SK-N-SH (cell line): ENCODE data around the gene BCL11B. TPM values are rescaled to one million over a fixed set of nuclear protein-coding genes. Genes with fewer than 3 reads are reported as not detected.

Experiments
- CTCF ChIA-PET: fragments of 300-600, 350-600 bp; formaldehyde crosslinking; extraction: SDS; loops from one replicate; lab custom pipeline; 2021; lab: Yijun Ruan, JAX
- POLR2A ChIA-PET: fragments of 350-600 bp; sonication (Branson Sonifier 250); formaldehyde crosslinking; extraction: SDS; loops from one replicate; lab custom pipeline; 2020; ENCODE audit warnings: antibody characterized with exemption, inconsistent platforms; lab: Yijun Ruan, JAX
- DNase-seq: peaks from one replicate; pipeline ENCODE4 v3.0.0; 2012
- H2AFZ ChIP-seq: fragments of 200-600 bp; sonication (generic); 2 replicates; pipeline ENCODE4 v1.8.1; 2016; ENCODE audit warnings: antibody characterized with exemption, mild to moderate bottlenecking, low read depth
- H3F3A ChIP-seq: fragments of 200-600 bp; sonication (generic); replicated peaks from 2 replicates; pipeline ENCODE3; 2016; ENCODE audit warnings: antibody characterized with exemption, mild to moderate bottlenecking; ENCODE audit not compliant: insufficient read depth
- H3K27ac ChIP-seq, 2 experiments: fragments of 200-500 bp in 1 of 2; fragments of 200-600 bp in 1 of 2; sonication (Bioruptor generic) in 1 of 2; sonication (generic), shearing (Covaris generic) in 1 of 2; 2 replicates each; pipeline versions ENCODE4 v1.5.1 to v1.6.1; 2014 to 2016; ENCODE audit warnings: low read depth in 2 of 2, inconsistent platforms in 1 of 2, low read length in 1 of 2, mild to moderate bottlenecking in 1 of 2, mixed read lengths in 1 of 2
- H3K27me3 ChIP-seq: fragments of 200-600 bp; sonication (generic), shearing (Covaris generic); 2 replicates; pipeline ENCODE4 v1.6.1; 2016; ENCODE audit warnings: mixed run types; ENCODE audit not compliant: insufficient read depth
- H3K36me3 ChIP-seq, 2 experiments: fragments of 200-500 bp in 1 of 2; fragments of 200-600 bp in 1 of 2; sonication (Bioruptor generic) in 1 of 2; sonication (generic) in 1 of 2; replicated peaks in 1 of 2; 2 replicates each; pipeline versions ENCODE3 to v1.5.1; 2014 to 2016; ENCODE audit warnings: low read length in 1 of 2, mild to moderate bottlenecking in 1 of 2; ENCODE audit not compliant: insufficient read depth in 2 of 2, control insufficient read depth in 1 of 2
- H3K4me1 ChIP-seq, 2 experiments: fragments of 200-500 bp in 1 of 2; fragments of 200-600 bp in 1 of 2; sonication (Bioruptor generic) in 1 of 2; sonication (generic), shearing (Covaris generic) in 1 of 2; 2 replicates each; pipeline versions ENCODE4 v1.5.1 to v1.6.1; 2014 to 2016; ENCODE audit warnings: low read depth in 1 of 2, low read length in 1 of 2, mixed run types in 1 of 2; ENCODE audit not compliant: insufficient read depth in 2 of 2, control insufficient read depth in 1 of 2
- H3K4me2 ChIP-seq: fragments of 200-600 bp; sonication (generic), shearing (Covaris generic); 2 replicates; pipeline ENCODE4 v1.6.1; 2017; ENCODE audit warnings: mixed run types
- H3K4me3 ChIP-seq, 2 experiments: fragments of 200-500 bp in 1 of 2; fragments of 200-600 bp in 1 of 2; sonication (Bioruptor generic) in 1 of 2; sonication (generic), shearing (Covaris generic) in 1 of 2; 2 replicates each; pipeline versions ENCODE4 v1.5.1 to v1.8.1; 2014 to 2016; ENCODE audit warnings: low read depth in 2 of 2, inconsistent platforms in 1 of 2, low read length in 1 of 2, mild to moderate bottlenecking in 1 of 2, mixed read lengths in 1 of 2, moderate library complexity in 1 of 2
- H3K79me2 ChIP-seq: fragments of 200-600 bp; sonication (generic); 2 replicates; pipeline ENCODE4 v1.8.1; 2017; ENCODE audit warnings: mild to moderate bottlenecking; ENCODE audit not compliant: insufficient read depth
- H3K9ac ChIP-seq: fragments of 200-600 bp; sonication (generic); 2 replicates; pipeline ENCODE4 v1.6.1; 2017; ENCODE audit warnings: mixed run types
- H3K9me2 ChIP-seq: fragments of 200-600 bp; sonication (generic); 2 replicates; pipeline ENCODE4 v1.6.1; 2017; ENCODE audit warnings: mixed run types
- H3K9me3 ChIP-seq: fragments of 200-600 bp; sonication (generic); 2 replicates; pipeline ENCODE4 v1.6.1; 2017; ENCODE audit warnings: mixed run types, mild to moderate bottlenecking, moderate library complexity
- H4K20me1 ChIP-seq: fragments of 200-600 bp; sonication (generic); 2 replicates; pipeline ENCODE4 v1.6.1; 2017; ENCODE audit warnings: mild to moderate bottlenecking, mixed run types; ENCODE audit not compliant: insufficient read depth
- FOSL2 ChIP-seq: IDR thresholded peaks from 2 replicates; pipeline ENCODE4 v1.4.0; 2012; ENCODE audit warnings: low read depth, mild to moderate bottlenecking, moderate library complexity, borderline replicate concordance
- FOXJ3 ChIP-seq: sonication (generic); formaldehyde crosslinking; IDR thresholded peaks from 2 replicates; pipeline ENCODE4 v1.5.1; 2020; ENCODE audit warnings: mild to moderate bottlenecking, missing genetic modification reagents
- GATA2 ChIP-seq: sonication (generic); formaldehyde crosslinking; IDR thresholded peaks from 2 replicates; pipeline ENCODE4 v1.5.0; 2020; ENCODE audit warnings: mild to moderate bottlenecking, missing genetic modification reagents
- NRF1 ChIP-seq: IDR thresholded peaks from 2 replicates; pipeline ENCODE4 v1.6.1; 2012; ENCODE audit warnings: low read depth, mild to moderate bottlenecking, low read length
- PBX3 ChIP-seq: IDR thresholded peaks from 2 replicates; pipeline ENCODE4; 2012
- TAF1 ChIP-seq: IDR thresholded peaks from 2 replicates; pipeline ENCODE4 v1.6.1; 2012; ENCODE audit warnings: low read depth, mild to moderate bottlenecking, low read length, moderate library complexity, borderline replicate concordance
- ZBTB33 ChIP-seq: IDR thresholded peaks from 2 replicates; pipeline ENCODE4 v1.4.0; 2012; ENCODE audit warnings: low read depth, borderline replicate concordance
- WGBS: methylation state at CpG from one replicate; pipeline ENCODE4 v1.1.6; 2017; ENCODE audit warnings: low lambda C conversion rate; 5-methylcytosine and 5-hydroxymethylcytosine counted together
- polyA plus RNA-seq, 3 experiments: library from polyadenylated mRNA; depleted of rRNA; stranded (reverse); fragments of >200 nt; gene quantifications; 2 replicates each; pipeline ENCODE4 v1.2.3, GENCODE V29; 2012
- TF ChIP-seq, protein P1 (sequence below): fragments of 200-600 bp; sonication (generic); IDR thresholded peaks from 2 replicates; pipeline ENCODE4 v1.6.1; 2017; ENCODE audit warnings: antibody characterized with exemption, mild to moderate bottlenecking, moderate library complexity

The BCL11B gene
- polyA plus RNA-seq, 1 of the 3 experiments (the other 2 are of a cell fraction) = not detected

DNA sequence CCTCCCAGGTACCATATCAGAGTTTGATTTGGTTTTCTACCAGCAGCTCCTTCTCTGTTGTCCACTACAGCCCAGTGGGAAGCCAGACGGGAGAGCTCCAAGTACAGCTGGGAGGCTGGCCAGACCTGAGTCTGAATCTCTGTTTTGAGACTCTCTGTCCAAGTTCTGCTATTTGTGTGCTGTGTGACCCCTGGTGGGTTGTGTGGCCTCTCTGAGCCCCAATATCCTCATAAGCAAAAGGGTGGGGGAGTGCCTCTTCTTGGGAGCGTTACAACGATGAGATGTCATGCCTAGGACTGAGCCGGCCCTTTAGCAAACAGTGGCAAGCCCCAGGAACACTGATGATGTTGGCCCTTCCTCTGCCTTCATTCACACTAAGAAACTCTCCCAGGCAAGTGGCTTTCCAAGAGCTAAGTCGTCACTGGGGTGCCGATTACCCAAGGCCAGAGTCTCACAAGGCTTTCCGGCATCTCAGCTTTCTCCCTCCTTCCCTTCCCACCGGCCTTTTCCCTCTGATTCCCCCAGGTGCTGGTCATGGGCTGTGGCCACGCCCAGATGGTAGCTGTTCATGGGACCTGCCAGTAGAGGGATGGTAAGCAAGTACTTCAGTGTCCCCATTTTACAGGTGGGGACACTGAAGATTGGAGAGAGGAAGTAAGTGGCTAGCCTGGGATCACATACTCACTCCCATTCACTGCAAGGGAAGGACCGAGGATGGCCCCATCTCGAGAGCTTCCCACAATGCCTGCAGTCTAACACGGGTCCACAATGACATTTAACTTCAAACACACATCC, 47.7 kb downstream of the BCL11B start (continued):
- no peak for TF ChIP-seq ZBTB33

DNA sequence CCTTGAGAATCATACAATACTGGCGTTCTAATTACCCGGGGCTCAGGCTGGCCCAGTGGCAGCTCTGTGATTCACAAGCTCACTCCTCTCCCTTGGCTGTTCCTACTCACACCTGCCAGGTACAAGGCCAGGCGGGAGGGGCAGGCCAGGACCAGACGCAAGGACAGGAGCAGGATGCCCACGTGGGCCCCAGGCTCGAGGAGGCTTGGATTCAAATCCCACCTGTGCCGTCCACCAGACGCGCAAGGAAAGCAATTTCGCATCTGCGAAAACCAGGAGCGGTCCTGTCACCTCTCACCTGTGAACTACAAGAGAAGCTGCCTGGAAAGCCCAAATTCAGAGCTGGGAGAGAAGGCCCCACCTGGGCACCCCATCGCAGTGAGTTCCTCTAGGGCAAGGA, 50.6 kb downstream of the BCL11B start:
- Histone ChIP-seq H3K9me2 (no peaks in the 10 kb centered on the region), H3K9ac (no peak overlapping the region), H3K27ac (no peak overlapping the region), H3K4me3 (no peak overlapping the region), H4K20me1 (no peaks in the 10 kb centered on the region), H3K79me2 (no peaks in the 10 kb centered on the region), H2AFZ (no peak overlapping the region), H3K4me2 (no peak overlapping the region), H3K36me3 (no peaks in the 10 kb centered on the region), H3K4me1 (no peaks in the 10 kb centered on the region), H3K9me3 (no peaks in the 10 kb centered on the region), H3F3A (no peaks in the 10 kb centered on the region), H3K27me3 (peaks cover 29% of the 10 kb centered on the region)
- DNase-seq = no peak
- ChIA-PET CTCF (no interaction called here), POLR2A (no interaction called here)
- TF ChIP-seq NRF1 (no peak), TAF1 (no peak), FOXJ3 (CRISPR knock-in tag) (no peak), GATA2 (CRISPR knock-in tag) (no peak), FOSL2 (no peak), PBX3 (no peak)
- TF ChIP-seq, protein P1, sequence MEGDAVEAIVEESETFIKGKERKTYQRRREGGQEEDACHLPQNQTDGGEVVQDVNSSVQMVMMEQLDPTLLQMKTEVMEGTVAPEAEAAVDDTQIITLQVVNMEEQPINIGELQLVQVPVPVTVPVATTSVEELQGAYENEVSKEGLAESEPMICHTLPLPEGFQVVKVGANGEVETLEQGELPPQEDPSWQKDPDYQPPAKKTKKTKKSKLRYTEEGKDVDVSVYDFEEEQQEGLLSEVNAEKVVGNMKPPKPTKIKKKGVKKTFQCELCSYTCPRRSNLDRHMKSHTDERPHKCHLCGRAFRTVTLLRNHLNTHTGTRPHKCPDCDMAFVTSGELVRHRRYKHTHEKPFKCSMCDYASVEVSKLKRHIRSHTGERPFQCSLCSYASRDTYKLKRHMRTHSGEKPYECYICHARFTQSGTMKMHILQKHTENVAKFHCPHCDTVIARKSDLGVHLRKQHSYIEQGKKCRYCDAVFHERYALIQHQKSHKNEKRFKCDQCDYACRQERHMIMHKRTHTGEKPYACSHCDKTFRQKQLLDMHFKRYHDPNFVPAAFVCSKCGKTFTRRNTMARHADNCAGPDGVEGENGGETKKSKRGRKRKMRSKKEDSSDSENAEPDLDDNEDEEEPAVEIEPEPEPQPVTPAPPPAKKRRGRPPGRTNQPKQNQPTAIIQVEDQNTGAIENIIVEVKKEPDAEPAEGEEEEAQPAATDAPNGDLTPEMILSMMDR = no peak
- 39% methylated on average over 11 of the region's 13 CpGs for WGBS
